Measurements from ENCODE around the gene RNF169.

DNA sequence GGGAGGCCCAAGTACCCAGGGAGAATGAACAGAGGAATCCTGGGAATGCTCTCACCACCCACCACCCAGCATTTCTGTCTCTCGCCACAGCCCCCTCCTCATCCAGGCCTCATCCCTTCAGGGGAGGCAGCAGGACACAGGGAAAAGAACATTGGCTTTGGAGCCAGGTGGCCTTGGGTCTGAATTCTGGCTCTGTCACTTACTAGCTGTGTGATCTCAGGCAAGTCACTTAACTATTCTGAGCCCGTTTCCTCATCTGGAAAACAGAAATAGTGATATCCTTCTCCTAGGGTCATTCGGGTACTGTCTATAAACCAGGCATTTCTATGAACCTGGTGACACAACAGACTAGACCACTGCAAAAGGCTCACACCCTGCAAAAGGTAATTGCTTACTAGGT lies 39.5 kb upstream of the RNF169 start:
- TF ChIP-seq, protein P1, sequence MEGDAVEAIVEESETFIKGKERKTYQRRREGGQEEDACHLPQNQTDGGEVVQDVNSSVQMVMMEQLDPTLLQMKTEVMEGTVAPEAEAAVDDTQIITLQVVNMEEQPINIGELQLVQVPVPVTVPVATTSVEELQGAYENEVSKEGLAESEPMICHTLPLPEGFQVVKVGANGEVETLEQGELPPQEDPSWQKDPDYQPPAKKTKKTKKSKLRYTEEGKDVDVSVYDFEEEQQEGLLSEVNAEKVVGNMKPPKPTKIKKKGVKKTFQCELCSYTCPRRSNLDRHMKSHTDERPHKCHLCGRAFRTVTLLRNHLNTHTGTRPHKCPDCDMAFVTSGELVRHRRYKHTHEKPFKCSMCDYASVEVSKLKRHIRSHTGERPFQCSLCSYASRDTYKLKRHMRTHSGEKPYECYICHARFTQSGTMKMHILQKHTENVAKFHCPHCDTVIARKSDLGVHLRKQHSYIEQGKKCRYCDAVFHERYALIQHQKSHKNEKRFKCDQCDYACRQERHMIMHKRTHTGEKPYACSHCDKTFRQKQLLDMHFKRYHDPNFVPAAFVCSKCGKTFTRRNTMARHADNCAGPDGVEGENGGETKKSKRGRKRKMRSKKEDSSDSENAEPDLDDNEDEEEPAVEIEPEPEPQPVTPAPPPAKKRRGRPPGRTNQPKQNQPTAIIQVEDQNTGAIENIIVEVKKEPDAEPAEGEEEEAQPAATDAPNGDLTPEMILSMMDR (IDR thresholded peaks at IDR 0.05; ENCODE audit: low read depth, low read length, missing input control), result no peak
- TF ChIP-seq YY1 (IDR thresholded peaks at IDR 0.05), result no peak
- no peak for TF ChIP-seq JUND (IDR thresholded peaks at IDR 0.05)
- no peak for TF ChIP-seq ZBTB33 (IDR thresholded peaks at IDR 0.05)
- TF ChIP-seq, protein P2, sequence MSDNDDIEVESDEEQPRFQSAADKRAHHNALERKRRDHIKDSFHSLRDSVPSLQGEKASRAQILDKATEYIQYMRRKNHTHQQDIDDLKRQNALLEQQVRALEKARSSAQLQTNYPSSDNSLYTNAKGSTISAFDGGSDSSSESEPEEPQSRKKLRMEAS (IDR thresholded peaks at IDR 0.05), result no peak
- TF ChIP-seq RAD21 (IDR thresholded peaks at IDR 0.05), result no peak
- no peak for TF ChIP-seq HNF4G (IDR thresholded peaks at IDR 0.05)

Data from liver (tissue), 3 donors.